VCaP (cell line): Measurements from ENCODE around the gene IL17RB.

ENCODE experiments used
- H3K27ac ChIP-seq: fragments of 450-650 bp; 2 replicates; pipeline ENCODE4 v1.5.1; 2017
- CTCF ChIP-seq: fragments of 450-650 bp; conservative IDR thresholded peaks from 2 replicates; pipeline ENCODE4 v1.5.1; 2017; ENCODE audit warnings: mild to moderate bottlenecking, moderate library complexity

IL17RB gene

DNA sequence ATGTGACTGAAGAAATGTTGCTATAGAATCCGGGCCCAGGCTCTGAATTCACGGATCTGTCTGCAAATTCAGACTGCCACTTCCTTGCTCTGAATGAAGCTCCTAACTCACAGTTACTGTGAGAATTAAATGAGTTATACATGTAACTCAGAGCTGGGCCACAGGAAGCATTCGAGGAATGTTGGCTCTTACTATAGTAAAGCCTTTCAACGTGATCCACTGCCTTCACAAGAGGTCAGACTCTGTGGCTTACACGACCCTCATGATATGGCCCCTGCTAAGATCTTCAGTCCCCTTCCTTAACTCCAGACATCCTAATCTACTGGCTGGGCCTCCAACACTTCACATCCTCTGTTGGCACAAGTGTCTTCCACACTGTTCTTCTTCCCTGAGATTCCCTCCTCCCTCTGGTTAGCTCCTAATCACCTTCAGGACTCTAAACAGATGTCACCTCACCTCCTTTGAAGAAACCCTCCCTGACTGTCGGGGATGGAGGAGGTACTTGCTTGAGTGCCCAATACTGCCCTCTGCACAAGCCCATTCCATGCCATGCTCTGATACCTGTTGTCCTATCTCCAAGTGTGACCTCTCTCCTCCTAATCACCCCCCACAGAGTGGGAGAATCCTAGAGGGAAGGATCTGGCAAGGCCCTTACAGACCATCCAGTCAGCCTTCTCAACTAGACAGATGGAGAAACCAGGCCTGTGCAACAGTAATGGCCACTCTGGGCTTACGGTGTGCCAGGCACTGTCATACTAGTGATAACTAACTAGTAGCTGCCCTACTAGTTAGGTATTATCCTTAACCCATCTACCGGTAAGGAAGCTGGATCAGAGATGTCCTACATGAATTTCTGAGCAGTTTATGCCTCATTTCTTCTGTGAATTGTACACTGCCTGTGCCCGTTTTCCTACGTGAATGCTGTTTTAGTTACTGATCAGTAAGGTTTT, 34.3 kb downstream of the IL17RB start:
- no peak for TF ChIP-seq CTCF
- peak overlapping the region; percentile 89 for H3K27ac ChIP-seq

- peak within 1 kb of the TSS; percentile 89 for H3K27ac ChIP-seq
- TF ChIP-seq CTCF: peak; percentile 18; the same call in 1 of the 2 replicates
Measured at GRCh38 chr3:53881691-53882593, 35.6 kb downstream of the IL17RB start, which contains the start of gene ACTR8. Gene ACTR8 (minus strand): TSS chr3:53882152. CDS start chr3:53882101, 51 bp downstream.

- H3K27ac ChIP-seq: no peak overlapping the region
- no peak for TF ChIP-seq CTCF
Measured at GRCh38 chr3:53883008-53883407, 36.6 kb downstream of the IL17RB start.

DNA sequence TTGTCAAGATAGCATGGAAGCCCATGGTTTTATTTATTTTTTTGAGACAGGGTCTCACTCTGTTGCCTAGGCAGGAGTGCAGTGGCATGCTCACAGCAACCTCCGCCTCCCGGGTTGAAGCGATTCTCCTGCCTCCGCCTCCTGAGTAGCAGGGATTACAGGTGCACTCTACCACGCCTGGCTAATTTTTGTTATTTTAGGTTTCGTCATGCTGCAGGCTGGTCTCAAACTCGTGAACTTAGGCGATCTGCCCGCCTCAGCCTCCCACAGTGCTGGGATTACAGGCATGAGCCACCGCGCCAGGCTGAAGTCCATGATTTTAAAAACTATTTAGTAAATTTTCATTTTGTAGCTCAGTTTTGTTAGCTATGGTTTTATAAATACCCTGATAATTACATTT, 38.3 kb downstream of the IL17RB start:
- H3K27ac ChIP-seq: no peak overlapping the region
- no peak for TF ChIP-seq CTCF

DNA sequence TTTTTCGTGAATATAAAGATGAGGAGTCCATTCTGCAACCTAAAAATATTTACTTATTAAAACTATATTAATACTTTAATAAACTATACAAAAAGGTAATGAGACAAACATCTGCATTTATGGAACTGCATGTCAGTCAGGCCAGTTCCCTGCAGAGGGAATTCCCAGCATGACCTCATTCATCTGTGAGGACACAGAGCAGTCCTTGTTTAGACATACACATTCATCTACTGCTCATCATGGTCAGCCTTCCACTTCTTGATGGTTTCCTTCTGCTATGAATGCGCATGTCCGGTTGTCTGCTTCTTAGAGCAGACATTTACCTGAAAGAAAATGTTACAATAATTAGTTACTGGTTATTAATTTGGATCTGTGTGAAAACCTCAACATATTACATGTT, 38.9 kb downstream of the IL17RB start:
- no peak for TF ChIP-seq CTCF

DNA sequence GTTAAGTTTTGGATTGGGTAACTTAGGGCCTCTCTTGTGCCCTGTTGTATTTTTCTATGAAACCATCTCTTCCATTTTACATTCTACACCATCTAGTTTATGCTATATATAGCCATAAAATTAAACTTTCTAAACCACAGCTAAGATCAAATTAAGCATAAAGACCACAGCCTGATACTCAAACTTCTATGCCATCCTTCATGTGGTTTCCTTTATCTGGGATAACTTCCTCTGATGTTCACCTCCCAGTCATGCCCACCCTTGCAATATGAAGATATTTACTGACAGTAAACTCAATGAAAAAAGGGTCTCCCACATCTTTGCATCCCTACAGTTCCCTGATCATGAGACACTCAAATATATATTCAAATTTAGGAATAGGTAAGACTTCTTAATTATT, 41.1 kb downstream of the IL17RB start:
- no peak for TF ChIP-seq CTCF
- no peak overlapping the region for H3K27ac ChIP-seq

More for the DNA sequence above, 38.9 kb downstream of the IL17RB start:
- H3K27ac ChIP-seq: no peak overlapping the region

DNA sequence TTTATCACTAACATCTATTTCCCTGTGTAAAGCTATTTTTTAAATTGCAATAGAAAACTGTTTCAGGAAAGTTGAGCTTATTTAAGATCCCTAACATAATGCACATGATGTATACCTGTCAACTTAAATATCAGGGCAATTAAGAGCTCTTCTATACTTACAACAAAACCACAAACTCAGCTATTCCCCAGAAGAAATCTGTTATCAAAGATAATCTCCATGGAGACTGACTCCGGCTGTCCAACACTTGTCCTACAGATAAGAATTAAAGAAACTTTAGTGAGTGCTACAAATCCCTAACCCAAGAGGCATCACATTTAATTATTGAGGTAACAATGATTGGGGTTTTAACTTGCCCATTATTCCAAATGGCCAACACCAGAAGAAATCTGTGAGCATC, 41.9 kb downstream of the IL17RB start:
- no peak for TF ChIP-seq CTCF
- no peak overlapping the region for H3K27ac ChIP-seq
